Measurements from ENCODE around the gene RAPGEF1.

- no peak for TF ChIP-seq EZH2phosphoT487 (IDR thresholded peaks at IDR 0.05; ENCODE audit: insufficient read depth, low read depth)
- no peak for TF ChIP-seq EZH2 (IDR thresholded peaks at IDR 0.05; ENCODE audit: insufficient read depth, poor library complexity, severe bottlenecking)
Measured at GRCh38 chr9:131651599-131651998, 88.3 kb downstream of the RAPGEF1 start.
